ENCODE measurements around the gene INO80C.
A peak's percentile ranks its signal among the peaks of the same experiment; 100 is the strongest.

The INO80C gene, protein sequence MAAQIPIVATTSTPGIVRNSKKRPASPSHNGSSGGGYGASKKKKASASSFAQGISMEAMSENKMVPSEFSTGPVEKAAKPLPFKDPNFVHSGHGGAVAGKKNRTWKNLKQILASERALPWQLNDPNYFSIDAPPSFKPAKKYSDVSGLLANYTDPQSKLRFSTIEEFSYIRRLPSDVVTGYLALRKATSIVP

DNA sequence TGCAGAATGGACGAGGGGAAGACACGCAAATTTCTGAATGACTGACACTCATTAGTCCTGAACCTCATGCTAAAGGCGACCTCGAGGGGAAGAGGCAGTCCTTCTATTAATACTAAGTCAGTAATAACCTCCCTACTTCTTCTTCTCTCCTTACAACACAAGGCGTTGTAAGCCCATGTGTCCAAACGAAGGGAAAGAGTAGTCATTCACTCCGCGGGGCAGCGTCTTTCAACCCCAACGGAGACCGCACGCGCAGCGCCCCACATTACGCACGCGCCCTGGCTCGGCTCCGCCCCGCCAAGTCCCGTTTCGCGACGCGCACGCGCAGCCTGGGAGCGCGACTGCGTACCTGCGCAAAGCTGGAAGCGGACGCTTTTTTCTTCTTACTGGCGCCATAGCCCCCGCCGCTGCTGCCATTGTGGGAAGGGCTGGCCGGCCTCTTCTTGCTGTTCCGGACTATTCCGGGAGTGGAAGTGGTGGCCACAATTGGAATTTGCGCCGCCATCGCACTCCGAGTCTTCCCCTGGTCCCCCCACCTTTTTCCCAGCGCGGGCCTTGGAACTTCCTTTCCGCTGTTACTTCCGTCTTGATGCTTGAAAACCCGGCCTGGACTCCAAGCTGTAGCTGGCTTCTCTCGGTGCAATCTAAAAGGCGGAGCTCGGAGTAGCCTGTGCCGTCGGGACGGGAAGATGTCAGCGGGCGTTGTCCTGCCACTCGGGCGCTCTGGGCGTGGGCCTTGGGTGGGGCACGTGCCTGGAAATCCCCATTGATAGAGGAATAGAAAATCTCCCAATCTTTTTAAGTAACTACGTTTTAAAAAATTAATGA lies at the start of gene INO80C:
TSS of gene INO80C (minus strand) at position 591 of the 828 bp plus-strand sequence. CDS start at position 505, 86 bp downstream.
- peak; percentile 88 to 90 for DNase-seq (ENCODE audit: extremely low read depth in 1 of 2, low read depth in 1 of 2)

- no peak for DNase-seq (ENCODE audit: extremely low read depth in 1 of 2, low read depth in 1 of 2)
Observed at GRCh38 chr18:35547008-35547605, 49.3 kb upstream of the INO80C start.

DNA sequence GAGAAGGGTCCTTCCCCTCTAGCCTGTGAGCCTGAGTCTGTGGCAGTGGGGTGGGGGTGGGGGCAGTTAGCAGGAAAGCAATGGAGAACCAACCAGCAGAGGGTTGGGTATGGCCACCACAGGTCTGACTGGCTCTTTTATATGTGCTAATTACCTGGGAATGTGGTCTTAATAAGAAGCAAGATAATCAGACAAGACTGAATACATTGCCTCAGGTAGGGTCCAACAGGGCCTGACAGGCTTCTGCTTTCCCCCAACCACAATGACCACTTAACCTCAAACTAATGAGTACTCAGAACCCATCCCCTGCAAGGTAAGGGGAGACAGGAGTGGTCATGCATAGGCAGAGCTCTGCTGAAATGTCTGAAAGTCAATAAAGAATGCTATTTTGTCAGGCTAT lies 44.6 kb upstream of the INO80C start:
- DNase-seq (ENCODE audit: extremely low read depth in 1 of 2, low read depth in 1 of 2), result no peak

DNA sequence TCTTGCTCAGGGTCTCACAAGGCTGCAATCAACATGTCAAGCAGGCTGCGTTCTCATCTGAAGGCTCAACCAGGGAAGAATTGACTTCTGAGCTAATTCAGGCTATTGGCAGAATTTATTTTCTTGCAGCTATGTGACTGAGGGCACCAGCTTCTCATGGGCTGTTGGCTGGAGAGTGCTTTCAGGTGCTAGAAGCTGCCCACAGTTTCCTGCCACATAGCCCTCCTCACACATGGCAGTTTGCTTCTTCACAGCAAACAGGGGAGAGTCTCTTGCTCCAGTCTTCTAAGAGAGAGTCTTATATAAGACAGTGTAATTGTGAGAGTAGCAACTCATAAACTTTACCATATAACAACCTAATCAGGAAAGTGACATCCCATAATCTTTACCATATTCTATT lies 37.5 kb upstream of the INO80C start:
- no peak for DNase-seq (ENCODE audit: extremely low read depth in 1 of 2, low read depth in 1 of 2)

GRCh38 chr18:35533916-35534405 lies 36.2 kb upstream of the INO80C start:
- DNase-seq (ENCODE audit: extremely low read depth in 1 of 2, low read depth in 1 of 2), result no peak

DNA sequence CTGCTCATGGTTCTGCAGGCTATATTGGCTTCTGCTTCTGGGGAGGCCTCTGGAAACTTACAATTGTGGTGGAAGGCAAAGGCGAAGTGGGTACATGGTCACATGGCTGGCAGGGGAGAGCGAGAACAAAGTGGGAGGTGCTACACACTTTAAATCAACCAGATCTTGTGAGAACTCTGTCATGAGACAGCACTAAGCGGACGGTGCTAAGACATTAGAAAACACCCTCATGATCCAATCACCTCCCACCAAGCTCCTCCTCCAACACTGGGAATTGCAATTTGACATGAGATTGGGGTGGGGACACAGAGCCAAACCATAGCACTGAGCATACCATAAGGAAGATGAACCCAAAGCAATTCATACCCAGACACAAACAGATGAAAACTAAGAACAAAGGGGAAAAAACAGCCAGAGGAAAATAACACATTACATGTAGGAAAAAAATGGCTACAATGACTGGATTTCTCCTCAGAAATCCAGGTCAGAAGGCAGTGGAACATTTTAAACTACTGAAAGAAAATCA lies 31.1 kb upstream of the INO80C start:
- DNase-seq (ENCODE audit: extremely low read depth in 1 of 2, low read depth in 1 of 2), result no peak

- DNase-seq (ENCODE audit: extremely low read depth in 1 of 2, low read depth in 1 of 2), result no peak
Observed at GRCh38 chr18:35526495-35527059, 28.8 kb upstream of the INO80C start.

- DNase-seq (ENCODE audit: extremely low read depth in 1 of 2, low read depth in 1 of 2), result no peak
Observed at GRCh38 chr18:35525795-35526494, 28.2 kb upstream of the INO80C start.

DNA sequence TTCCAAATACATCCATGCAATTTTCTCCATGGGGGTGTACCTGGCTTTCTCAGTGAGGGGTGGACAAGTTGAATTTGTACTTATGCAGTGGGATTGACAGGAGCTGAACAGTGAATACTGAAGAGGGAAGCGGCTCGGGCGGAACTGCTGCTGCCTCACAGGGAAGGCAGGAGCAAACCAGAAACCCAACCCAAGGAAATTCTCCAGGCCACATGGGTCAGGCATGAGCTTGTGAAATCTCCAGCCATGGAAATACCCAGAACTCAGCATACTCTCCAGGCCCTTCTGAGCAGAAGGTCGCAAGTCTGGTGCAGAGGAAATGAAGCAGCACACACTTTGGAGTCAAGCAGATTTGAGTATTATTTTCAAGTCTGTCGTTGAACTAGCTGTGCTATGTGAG lies 26.5 kb upstream of the INO80C start:
- DNase-seq (ENCODE audit: extremely low read depth in 1 of 2, low read depth in 1 of 2), result no peak

- no peak for DNase-seq (ENCODE audit: extremely low read depth in 1 of 2, low read depth in 1 of 2)
Observed at GRCh38 chr18:35522130-35522959, 24.6 kb upstream of the INO80C start.

DNA sequence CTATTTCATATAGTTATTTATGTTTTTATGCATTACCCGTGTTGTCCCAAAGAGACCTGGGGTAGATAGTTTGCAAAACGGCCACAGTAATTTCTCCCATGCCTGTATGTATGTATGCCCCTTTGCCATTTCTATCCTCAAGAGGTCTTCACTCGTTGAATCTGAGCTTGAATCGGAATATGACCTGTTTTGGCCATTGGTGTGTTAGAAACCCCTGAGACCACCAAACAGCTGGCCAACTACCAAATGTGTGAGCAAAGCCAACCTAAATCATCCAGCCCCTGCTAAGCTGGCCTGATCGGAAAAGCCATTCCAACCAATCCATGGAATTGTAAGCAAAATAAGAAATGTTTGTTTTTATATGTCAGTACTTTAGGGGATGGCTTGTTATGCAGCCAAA lies 23.4 kb upstream of the INO80C start:
- no peak for DNase-seq (ENCODE audit: extremely low read depth in 1 of 2, low read depth in 1 of 2)

- no peak for DNase-seq (ENCODE audit: extremely low read depth in 1 of 2, low read depth in 1 of 2)
Observed at GRCh38 chr18:35519148-35519899, 21.6 kb upstream of the INO80C start.

GRCh38 chr18:35517715-35518114 lies 20.0 kb upstream of the INO80C start:
- DNase-seq (ENCODE audit: extremely low read depth in 1 of 2, low read depth in 1 of 2), result no peak

GRCh38 chr18:35516789-35517188 lies 19.0 kb upstream of the INO80C start:
- no peak for DNase-seq (ENCODE audit: extremely low read depth in 1 of 2, low read depth in 1 of 2)

- DNase-seq (ENCODE audit: extremely low read depth in 1 of 2, low read depth in 1 of 2), result no peak
Observed at GRCh38 chr18:35516351-35516750, 18.6 kb upstream of the INO80C start.

- no peak for DNase-seq (ENCODE audit: extremely low read depth in 1 of 2, low read depth in 1 of 2)
Observed at GRCh38 chr18:35515460-35516130, 17.8 kb upstream of the INO80C start.

DNA sequence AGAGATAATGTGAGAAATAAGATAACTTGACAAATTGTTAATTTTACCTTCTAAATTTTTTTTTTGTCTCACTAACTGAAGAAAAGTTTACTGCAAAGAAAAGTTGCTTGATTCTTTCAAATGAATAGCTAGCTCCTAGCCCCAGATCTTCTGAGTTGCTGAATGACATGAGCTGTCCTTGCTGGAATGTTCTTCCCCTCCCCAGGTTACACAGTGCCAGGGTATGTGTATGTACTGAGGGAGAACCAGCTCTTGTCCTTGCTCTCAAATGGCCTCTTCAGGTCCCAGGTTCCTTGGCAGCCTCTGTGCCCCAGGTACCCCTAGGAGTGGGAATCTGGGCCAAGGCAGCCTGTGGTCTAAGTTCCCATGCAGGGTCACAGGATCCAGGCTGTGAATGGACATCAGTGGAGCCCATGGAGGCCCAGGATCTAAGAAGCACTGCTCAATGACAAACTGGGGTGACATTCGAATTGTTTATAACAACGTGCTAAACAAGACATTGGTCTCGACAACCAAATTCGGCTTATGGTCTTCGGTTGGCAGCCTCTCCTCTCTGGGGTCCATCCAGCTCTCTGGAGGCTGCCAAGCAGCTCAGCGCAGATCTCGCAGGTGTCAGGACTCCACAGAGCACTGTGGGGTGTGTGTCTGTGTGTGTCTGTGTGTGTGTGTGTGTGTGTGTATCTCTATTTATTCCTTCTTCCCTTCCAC lies 17.1 kb upstream of the INO80C start:
- DNase-seq (ENCODE audit: extremely low read depth in 1 of 2, low read depth in 1 of 2), result no peak

- no peak for DNase-seq (ENCODE audit: extremely low read depth in 1 of 2, low read depth in 1 of 2)
Observed at GRCh38 chr18:35514283-35514682, 16.5 kb upstream of the INO80C start.

Data from stimulated activated CD8-positive, alpha-beta memory T cell treated with anti-CD3 and anti-CD28 coated beads, Interleukin-7, amount 100 ng/mL, for 48 hours (primary cell).